NB4 (cell line): ENCODE results near the gene LRRN3.
A peak's percentile ranks its signal among the peaks of the same experiment; 100 is the strongest.

Experiments
- CTCF ChIP-seq: IDR thresholded peaks from one replicate; pipeline ENCODE4 v1.5.1; 2012; ENCODE audit warnings: low read depth, low read length
- MYC ChIP-seq: IDR thresholded peaks from 2 replicates; pipeline ENCODE4 v1.6.1; 2011; ENCODE audit warnings: low read depth, low read length
- POLR2A ChIP-seq: IDR thresholded peaks from 2 replicates; pipeline ENCODE4 v1.6.1; 2011; ENCODE audit warnings: mild to moderate bottlenecking; ENCODE audit not compliant: insufficient read length; ENCODE audit errors: extremely low read depth
- TF ChIP-seq, protein P1 (sequence below): IDR thresholded peaks from 2 replicates; pipeline ENCODE4 v1.6.1; 2011; ENCODE audit warnings: low read depth, low read length

DNA sequence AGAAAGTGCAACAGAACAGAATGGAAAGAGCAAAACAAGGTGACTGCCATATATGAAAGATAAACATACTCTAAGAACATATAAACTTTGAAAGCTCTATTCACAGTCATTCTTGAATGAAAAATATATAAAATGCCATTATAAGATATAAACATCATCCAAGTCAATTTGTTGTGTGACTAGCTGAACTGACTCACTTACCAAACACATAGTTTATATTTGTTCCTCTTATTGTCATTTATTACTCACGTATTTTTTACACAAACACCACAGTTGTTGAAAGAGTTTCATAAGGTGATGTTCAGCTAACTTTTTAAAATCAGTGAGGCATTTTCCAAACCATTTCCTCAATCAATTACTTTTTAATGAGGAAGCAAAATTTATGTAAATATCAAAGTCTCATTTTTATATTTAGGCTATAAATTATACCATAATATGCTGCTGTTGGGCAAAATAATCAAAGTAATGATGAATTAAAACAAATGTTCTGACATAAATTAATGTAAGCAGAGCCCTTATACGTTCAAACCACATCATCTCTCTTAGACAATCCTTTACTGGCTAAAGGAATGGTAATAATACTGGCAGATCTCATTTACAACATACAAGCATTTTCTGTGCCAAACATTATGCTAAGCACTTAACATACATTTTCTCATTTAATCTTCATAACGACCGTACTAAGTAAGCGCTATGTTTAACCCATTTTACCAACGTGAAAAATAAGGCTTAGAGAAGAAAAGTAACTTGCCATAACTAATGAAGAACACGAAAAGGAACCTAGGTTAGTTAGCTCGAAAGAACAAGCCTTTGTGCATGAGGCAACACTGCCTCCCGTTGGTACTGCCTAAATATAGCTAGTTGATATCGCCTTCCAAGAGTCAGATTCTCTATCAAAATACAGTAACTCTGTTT, 7.3 kb downstream of the LRRN3 start:
- TF ChIP-seq CTCF (peak; percentile 56), MYC (no peak), POLR2A (no peak)
- TF ChIP-seq, protein P1, sequence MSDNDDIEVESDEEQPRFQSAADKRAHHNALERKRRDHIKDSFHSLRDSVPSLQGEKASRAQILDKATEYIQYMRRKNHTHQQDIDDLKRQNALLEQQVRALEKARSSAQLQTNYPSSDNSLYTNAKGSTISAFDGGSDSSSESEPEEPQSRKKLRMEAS = no peak
